ENCODE measurements around the gene RMDN2. TPM values are rescaled to one million over a fixed set of nuclear protein-coding genes. Genes with fewer than 3 reads are reported as not detected.

RMDN2 gene
- total and polyA plus RNA-seq, 4 donors: 7.3 to 30.6 (median 13.3) TPM

DNA sequence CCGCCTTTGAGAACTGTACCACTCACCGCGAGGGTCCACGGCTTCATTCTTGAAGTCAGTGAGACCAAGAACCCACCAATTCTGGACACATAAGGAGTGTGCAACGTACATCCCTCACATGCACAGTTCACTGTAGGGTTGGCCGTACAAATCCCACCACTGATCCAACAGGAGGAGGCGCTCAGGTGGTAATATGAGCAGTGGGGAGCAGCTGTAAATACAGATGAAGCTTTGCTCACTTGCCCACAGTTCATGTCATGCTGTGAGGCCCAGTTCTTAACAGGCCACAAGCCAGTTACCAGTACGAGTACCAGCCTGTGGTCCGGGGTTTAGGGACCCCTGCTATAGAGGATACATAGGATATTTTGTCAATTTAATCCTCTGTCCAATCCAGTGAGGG, 96.5 kb downstream of the RMDN2 start:
- H3K27me3 ChIP-seq (ENCODE audit: control insufficient read depth in 4 of 4, insufficient read depth in 4 of 4, low read length in 3 of 4): no peaks in the 10 kb centered on the region
- TF ChIP-seq RXRA (IDR thresholded peaks at IDR 0.05) (no peak), TAF1 (conservative IDR thresholded peaks at IDR 0.05) (no peak), HNF4G (IDR thresholded peaks at IDR 0.05) (no peak), EGR1 (IDR thresholded peaks at IDR 0.05; ENCODE audit: low read depth in 2 of 2) (no peak), FOXA1 (IDR thresholded peaks at IDR 0.05) (no peak), NR2F2 (IDR thresholded peaks at IDR 0.05) (no peak), FOXA2 (IDR thresholded peaks at IDR 0.05) (no peak), HNF4A (conservative IDR thresholded peaks at IDR 0.05) (no peak), GABPA (IDR thresholded peaks at IDR 0.05 in 1 of 2, conservative IDR thresholded peaks at IDR 0.05 in 1 of 2) (no peak), JUND (IDR thresholded peaks at IDR 0.05) (no peak), SP1 (IDR thresholded peaks at IDR 0.05) (no peak), RAD21 (IDR thresholded peaks at IDR 0.05) (no peak)
- TF ChIP-seq, protein P1, sequence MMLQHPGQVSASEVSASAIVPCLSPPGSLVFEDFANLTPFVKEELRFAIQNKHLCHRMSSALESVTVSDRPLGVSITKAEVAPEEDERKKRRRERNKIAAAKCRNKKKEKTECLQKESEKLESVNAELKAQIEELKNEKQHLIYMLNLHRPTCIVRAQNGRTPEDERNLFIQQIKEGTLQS (IDR thresholded peaks at IDR 0.05): no peak
- TF ChIP-seq, protein P2, sequence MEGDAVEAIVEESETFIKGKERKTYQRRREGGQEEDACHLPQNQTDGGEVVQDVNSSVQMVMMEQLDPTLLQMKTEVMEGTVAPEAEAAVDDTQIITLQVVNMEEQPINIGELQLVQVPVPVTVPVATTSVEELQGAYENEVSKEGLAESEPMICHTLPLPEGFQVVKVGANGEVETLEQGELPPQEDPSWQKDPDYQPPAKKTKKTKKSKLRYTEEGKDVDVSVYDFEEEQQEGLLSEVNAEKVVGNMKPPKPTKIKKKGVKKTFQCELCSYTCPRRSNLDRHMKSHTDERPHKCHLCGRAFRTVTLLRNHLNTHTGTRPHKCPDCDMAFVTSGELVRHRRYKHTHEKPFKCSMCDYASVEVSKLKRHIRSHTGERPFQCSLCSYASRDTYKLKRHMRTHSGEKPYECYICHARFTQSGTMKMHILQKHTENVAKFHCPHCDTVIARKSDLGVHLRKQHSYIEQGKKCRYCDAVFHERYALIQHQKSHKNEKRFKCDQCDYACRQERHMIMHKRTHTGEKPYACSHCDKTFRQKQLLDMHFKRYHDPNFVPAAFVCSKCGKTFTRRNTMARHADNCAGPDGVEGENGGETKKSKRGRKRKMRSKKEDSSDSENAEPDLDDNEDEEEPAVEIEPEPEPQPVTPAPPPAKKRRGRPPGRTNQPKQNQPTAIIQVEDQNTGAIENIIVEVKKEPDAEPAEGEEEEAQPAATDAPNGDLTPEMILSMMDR (IDR thresholded peaks at IDR 0.05; ENCODE audit: low read depth, low read length, missing input control): no peak
- TF ChIP-seq, protein P3, sequence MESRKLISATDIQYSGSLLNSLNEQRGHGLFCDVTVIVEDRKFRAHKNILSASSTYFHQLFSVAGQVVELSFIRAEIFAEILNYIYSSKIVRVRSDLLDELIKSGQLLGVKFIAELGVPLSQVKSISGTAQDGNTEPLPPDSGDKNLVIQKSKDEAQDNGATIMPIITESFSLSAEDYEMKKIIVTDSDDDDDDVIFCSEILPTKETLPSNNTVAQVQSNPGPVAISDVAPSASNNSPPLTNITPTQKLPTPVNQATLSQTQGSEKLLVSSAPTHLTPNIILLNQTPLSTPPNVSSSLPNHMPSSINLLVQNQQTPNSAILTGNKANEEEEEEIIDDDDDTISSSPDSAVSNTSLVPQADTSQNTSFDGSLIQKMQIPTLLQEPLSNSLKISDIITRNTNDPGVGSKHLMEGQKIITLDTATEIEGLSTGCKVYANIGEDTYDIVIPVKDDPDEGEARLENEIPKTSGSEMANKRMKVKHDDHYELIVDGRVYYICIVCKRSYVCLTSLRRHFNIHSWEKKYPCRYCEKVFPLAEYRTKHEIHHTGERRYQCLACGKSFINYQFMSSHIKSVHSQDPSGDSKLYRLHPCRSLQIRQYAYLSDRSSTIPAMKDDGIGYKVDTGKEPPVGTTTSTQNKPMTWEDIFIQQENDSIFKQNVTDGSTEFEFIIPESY (IDR thresholded peaks at IDR 0.05): no peak
- TF ChIP-seq, protein P4, sequence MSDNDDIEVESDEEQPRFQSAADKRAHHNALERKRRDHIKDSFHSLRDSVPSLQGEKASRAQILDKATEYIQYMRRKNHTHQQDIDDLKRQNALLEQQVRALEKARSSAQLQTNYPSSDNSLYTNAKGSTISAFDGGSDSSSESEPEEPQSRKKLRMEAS (IDR thresholded peaks at IDR 0.05): no peak
- 97% methylated on average over 9 of the region's 9 CpGs for WGBS
- H3K4me3 ChIP-seq (ENCODE audit: low read depth in 1 of 3, low read length in 3 of 3): no peak overlapping the region
- H3K9ac ChIP-seq (ENCODE audit: low read depth in 1 of 2, low read length in 2 of 2): no peak overlapping the region
- peaks cover 0 to 1% (median 0%) of the 10 kb centered on the region in 4 donors for H3K9me3 ChIP-seq (ENCODE audit: control insufficient read depth in 4 of 4, low read length in 3 of 4)
- H3K4me1 ChIP-seq (ENCODE audit: control insufficient read depth in 4 of 4, insufficient read depth in 4 of 4, low read length in 3 of 4): no peaks in the 10 kb centered on the region
- H3K27ac ChIP-seq (ENCODE audit: low read depth in 1 of 2, low read length in 2 of 2): no peak overlapping the region
- DNase-seq (ENCODE audit: low spot score): no peak
- peaks cover 0 to 5% (median 0%) of the 10 kb centered on the region in 4 donors for H3K36me3 ChIP-seq (ENCODE audit: control insufficient read depth in 4 of 4, insufficient read depth in 3 of 4, low read depth in 1 of 4, low read length in 3 of 4)

DNA sequence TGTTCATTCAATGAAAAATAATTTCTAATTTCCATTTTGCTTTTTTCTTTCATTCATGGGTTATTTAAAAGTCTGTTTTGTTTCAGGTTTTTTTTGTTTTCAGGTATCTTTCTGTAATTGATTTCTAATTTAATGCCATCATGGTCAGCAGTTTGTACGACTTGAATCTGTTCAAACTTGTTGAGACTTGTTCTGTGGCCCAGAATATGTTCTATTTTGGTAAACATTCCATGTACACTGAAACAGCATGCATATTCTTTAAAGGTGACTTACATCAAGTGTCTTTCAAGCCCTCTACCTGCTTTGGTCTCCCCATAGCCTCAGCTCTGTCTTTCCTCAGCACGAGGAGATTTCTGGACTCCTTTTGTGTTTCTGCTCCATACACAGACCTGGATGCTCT, 101.8 kb downstream of the RMDN2 start:
- TF ChIP-seq, protein P5, sequence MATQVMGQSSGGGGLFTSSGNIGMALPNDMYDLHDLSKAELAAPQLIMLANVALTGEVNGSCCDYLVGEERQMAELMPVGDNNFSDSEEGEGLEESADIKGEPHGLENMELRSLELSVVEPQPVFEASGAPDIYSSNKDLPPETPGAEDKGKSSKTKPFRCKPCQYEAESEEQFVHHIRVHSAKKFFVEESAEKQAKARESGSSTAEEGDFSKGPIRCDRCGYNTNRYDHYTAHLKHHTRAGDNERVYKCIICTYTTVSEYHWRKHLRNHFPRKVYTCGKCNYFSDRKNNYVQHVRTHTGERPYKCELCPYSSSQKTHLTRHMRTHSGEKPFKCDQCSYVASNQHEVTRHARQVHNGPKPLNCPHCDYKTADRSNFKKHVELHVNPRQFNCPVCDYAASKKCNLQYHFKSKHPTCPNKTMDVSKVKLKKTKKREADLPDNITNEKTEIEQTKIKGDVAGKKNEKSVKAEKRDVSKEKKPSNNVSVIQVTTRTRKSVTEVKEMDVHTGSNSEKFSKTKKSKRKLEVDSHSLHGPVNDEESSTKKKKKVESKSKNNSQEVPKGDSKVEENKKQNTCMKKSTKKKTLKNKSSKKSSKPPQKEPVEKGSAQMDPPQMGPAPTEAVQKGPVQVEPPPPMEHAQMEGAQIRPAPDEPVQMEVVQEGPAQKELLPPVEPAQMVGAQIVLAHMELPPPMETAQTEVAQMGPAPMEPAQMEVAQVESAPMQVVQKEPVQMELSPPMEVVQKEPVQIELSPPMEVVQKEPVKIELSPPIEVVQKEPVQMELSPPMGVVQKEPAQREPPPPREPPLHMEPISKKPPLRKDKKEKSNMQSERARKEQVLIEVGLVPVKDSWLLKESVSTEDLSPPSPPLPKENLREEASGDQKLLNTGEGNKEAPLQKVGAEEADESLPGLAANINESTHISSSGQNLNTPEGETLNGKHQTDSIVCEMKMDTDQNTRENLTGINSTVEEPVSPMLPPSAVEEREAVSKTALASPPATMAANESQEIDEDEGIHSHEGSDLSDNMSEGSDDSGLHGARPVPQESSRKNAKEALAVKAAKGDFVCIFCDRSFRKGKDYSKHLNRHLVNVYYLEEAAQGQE (IDR thresholded peaks at IDR 0.05): no peak
- TF ChIP-seq EGR1 (IDR thresholded peaks at IDR 0.05; ENCODE audit: low read depth in 2 of 2) (no peak), SP1 (IDR thresholded peaks at IDR 0.05) (no peak), NR2F2 (IDR thresholded peaks at IDR 0.05) (no peak), FOXA2 (IDR thresholded peaks at IDR 0.05) (no peak), FOXA1 (IDR thresholded peaks at IDR 0.05) (no peak)
- TF ChIP-seq, protein P2 (IDR thresholded peaks at IDR 0.05; ENCODE audit: low read depth, low read length, missing input control): no peak
- TF ChIP-seq, protein P1 (IDR thresholded peaks at IDR 0.05): no peak
- H3K36me3 ChIP-seq (ENCODE audit: control insufficient read depth in 4 of 4, insufficient read depth in 3 of 4, low read depth in 1 of 4, low read length in 3 of 4): no peaks in the 10 kb centered on the region
- no peaks in the 10 kb centered on the region for H3K4me1 ChIP-seq (ENCODE audit: control insufficient read depth in 4 of 4, insufficient read depth in 4 of 4, low read length in 3 of 4)
- no peak overlapping the region for H3K4me3 ChIP-seq (ENCODE audit: low read depth in 1 of 3, low read length in 3 of 3)
- no peak for DNase-seq (ENCODE audit: low spot score)
- H3K27ac ChIP-seq (ENCODE audit: low read depth in 1 of 2, low read length in 2 of 2): no peak overlapping the region
- 76% methylated on average over 2 of the region's 2 CpGs for WGBS
- no peaks in the 10 kb centered on the region for H3K9me3 ChIP-seq (ENCODE audit: control insufficient read depth in 4 of 4, low read length in 3 of 4)
- no peak overlapping the region for H3K9ac ChIP-seq (ENCODE audit: low read depth in 1 of 2, low read length in 2 of 2)
- no peaks in the 10 kb centered on the region for H3K27me3 ChIP-seq (ENCODE audit: control insufficient read depth in 4 of 4, insufficient read depth in 4 of 4, low read length in 3 of 4)

All from liver (tissue), 9 donors.